ENCODE data around the gene GABRA5.

DNA sequence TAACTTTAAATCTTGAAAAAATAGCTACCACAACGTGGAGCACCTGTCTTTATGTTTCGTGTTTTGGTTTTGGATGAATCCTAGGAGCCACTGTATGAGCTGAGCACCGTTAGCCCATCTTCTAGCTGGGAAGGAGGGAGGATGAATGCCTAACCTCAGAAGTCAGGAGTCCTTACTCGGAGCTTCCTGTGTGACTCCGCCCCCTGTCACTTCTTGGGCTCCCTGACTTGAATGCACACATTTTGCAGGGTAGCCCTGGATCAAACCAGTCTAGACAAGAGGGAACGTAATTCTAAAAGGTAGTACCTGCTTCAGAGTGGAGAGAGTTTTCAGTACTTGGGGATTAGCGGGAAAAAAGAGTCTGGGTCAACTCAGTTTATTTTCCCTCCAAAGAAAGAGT is 5.3 kb downstream of the GABRA5 start:
- TF ChIP-seq, protein P1, sequence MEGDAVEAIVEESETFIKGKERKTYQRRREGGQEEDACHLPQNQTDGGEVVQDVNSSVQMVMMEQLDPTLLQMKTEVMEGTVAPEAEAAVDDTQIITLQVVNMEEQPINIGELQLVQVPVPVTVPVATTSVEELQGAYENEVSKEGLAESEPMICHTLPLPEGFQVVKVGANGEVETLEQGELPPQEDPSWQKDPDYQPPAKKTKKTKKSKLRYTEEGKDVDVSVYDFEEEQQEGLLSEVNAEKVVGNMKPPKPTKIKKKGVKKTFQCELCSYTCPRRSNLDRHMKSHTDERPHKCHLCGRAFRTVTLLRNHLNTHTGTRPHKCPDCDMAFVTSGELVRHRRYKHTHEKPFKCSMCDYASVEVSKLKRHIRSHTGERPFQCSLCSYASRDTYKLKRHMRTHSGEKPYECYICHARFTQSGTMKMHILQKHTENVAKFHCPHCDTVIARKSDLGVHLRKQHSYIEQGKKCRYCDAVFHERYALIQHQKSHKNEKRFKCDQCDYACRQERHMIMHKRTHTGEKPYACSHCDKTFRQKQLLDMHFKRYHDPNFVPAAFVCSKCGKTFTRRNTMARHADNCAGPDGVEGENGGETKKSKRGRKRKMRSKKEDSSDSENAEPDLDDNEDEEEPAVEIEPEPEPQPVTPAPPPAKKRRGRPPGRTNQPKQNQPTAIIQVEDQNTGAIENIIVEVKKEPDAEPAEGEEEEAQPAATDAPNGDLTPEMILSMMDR (IDR thresholded peaks at IDR 0.05) = no peak
- TF ChIP-seq EZH2 (IDR thresholded peaks at IDR 0.05; ENCODE audit: borderline replicate concordance, insufficient read depth, low read depth, low read length, poor library complexity, severe bottlenecking) = no peak

All from B cell (primary cell).